Fibroblast of pulmonary artery (primary cell): Measurements from ENCODE around the gene SV2B.

Source experiments
- DNase-seq: peaks from one replicate; pipeline ENCODE4 v3.0.0-alpha.2; 2010; ENCODE audit warnings: low read depth
- H3K4me3 ChIP-seq: replicated peaks from 2 replicates; pipeline ENCODE4 v1.5.1; 2011; ENCODE audit warnings: low read depth, mild to moderate bottlenecking, control low read depth, low read length, moderate library complexity
- CTCF ChIP-seq: IDR thresholded peaks from 2 replicates; pipeline ENCODE4 v1.5.1; 2011; ENCODE audit warnings: mild to moderate bottlenecking, control low read depth, low read length, inconsistent platforms; ENCODE audit errors: missing control alignments

The SV2B gene

GRCh38 chr15:91223863-91224262, 123.8 kb downstream of the SV2B start:
- H3K4me3 ChIP-seq, result no peak overlapping the region
- DNase-seq, result no peak
- no peak for TF ChIP-seq CTCF

- TF ChIP-seq CTCF, result peak; percentile 71
- peak; percentile 55 for DNase-seq
- H3K4me3 ChIP-seq, result no peak overlapping the region
Observed at GRCh38 chr15:91224755-91225380, 124.8 kb downstream of the SV2B start.

GRCh38 chr15:91225741-91226140, 125.7 kb downstream of the SV2B start:
- no peak overlapping the region for H3K4me3 ChIP-seq
- no peak for DNase-seq
- no peak for TF ChIP-seq CTCF

GRCh38 chr15:91227117-91227516, 127.1 kb downstream of the SV2B start:
- no peak for TF ChIP-seq CTCF
- no peak overlapping the region for H3K4me3 ChIP-seq
- no peak for DNase-seq

GRCh38 chr15:91227766-91228165, 127.7 kb downstream of the SV2B start:
- no peak for DNase-seq
- TF ChIP-seq CTCF, result no peak

GRCh38 chr15:91228383-91228782, 128.3 kb downstream of the SV2B start:
- TF ChIP-seq CTCF, result no peak
- DNase-seq, result no peak
- no peak overlapping the region for H3K4me3 ChIP-seq

More at GRCh38 chr15:91227766-91228165, 127.7 kb downstream of the SV2B start:
- no peak overlapping the region for H3K4me3 ChIP-seq

GRCh38 chr15:91228890-91229289, 128.8 kb downstream of the SV2B start:
- TF ChIP-seq CTCF, result no peak
- H3K4me3 ChIP-seq, result no peak overlapping the region
- no peak for DNase-seq
